NCI-H2171 treated with DMSO at 0.1 percent for 48 hours (cell line): ENCODE results near the gene KEL.

Experiments used
- DNase-seq: peaks from one replicate; lab custom pipeline; 2025; lab: John Stamatoyannopoulos, UW

Gene KEL

DNA sequence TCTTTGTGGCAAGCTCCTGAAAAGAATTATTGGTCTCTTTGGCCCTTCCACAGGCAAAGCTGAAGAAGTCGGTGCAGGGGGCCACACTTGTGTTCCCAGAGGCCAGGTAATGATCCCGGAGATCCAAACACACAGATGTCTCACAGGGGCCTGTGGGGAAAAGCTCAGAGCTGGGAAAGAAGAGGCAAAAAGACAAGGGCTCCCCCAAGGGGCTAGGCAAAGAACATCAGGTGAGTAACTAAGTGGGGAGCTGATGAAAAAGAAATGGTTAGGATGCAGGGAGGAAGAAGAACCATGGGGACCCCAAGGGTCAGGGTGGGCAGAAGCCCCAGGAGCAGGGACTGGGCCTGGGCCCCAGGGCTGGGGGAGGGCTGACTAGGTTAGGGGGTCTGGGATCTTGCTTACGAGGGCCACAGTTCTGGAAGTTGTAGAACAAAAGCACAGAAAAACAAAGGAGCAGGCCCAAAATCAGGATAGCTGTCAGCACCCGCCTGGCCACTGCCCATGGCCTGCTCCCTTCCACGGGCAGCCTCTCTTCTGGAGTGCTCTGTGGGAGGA lies 1.1 kb downstream of the KEL start:
- DNase-seq = no peak

DNA sequence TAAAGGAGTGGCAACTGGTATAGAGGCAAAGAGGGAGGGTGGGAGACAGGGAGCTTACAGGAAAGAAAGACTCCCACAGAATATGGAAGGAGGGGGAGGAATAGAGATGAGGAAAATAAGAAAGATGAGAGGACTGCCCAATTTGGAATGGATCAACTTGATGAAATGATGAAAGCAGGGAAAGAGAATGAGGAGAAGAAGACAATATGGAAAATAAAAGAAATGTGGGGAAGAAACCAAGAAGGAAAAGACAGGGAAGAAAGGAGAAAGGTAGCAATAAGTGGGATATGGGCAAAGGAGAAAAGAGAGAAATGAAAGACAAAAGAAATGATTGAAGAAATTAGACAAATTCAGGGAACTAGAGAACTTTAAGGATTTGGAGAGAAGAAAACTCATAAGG lies 3.0 kb downstream of the KEL start:
- DNase-seq = no peak

DNA sequence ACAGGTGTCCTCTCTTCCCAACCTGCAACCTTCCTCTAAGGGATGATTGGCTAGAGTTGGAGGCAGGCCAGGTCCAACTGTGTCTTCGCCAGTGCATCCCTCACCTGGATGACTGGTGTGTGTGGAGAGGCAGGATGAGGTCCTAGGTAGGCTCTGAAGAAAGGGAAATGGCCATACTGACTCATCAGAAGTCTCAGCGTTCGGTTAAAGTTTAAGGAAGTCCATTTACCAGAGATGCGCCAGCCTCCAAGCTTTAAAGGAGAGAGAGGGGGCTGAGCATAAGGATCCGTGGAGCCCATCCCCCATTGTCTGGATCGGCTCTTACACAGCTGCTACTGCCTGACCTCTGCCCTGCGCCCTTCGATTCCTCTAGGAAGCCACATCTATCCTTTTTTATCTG lies 4.4 kb downstream of the KEL start:
- no peak for DNase-seq

DNA sequence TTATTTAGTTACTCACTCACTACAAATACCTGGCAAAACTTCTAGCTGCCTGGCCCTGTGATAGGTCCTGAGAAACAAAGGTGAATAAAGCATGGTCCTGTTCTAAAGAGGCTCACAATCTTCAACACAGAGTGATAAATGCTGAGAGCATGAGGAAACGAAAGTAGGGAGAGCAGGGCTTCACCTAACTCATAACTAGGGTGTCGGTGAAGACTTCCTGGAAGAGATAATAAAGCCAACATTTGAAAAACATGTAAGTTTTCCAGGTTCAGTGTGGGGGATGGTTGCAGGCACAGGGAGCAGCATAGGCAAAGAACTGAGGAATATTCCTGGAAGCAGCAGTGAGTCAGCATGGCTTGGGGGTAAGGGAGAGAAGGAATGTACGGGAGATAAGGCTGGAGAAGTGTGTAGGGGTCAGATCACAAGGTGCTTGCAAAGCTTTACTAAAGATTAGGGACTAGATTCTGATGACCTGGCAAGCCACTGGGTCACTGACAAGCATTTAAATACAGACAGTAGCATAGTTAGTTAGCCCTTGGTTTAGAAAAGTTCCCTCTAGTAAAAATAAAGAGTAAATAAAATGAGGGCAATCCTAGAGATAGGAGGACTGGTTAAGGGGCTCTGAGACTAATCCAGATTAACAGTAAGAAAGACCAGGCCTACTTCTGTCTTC lies 5.1 kb downstream of the KEL start:
- no peak for DNase-seq

DNA sequence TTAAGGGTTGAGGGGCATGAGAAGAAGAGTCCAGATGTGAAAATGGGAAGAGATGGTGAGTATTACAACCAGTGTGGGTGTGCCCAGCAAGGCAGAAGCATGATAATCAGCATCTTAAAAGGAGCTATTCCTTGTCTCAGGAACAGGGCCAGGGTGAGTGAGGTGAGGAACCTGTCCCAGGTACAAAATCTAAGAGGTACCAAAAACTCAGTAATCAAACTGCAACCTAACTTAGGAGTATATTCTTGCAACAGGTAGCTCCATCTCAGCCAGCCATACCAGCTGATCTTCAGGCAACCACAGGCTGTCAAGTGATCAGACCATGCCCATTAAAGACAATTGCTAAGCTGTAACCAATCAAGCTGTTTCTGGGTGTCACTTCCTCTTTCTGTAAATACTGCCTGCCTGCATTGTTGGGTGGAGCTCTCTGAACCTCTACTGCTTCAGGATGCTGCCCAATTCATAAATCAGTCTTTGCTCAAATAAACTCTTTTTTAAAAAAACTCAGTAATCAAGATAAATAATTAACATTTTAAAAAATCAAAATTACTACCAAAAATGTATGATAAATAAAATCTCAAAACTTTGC lies 7.4 kb downstream of the KEL start:
- DNase-seq = no peak

DNA sequence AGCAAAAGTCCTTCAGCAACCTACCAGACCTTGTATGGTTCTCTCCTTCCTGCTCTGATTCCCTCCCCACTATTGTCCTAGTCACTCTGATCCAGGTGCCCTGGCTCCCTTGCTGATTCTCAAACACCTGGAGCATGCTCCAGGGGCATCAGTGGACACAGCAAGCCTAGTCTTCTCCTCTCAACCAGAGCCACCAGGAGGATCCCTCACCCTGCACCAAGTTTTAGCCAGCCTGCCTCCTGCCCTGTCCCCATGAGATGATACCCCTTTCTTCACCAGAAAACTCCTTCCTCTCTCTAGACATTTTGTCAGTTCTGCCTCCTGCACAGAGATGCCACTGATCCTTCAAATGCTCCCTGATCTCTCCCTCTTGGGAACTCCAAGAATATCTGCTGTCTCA lies 11.9 kb downstream of the KEL start:
- no peak for DNase-seq

DNA sequence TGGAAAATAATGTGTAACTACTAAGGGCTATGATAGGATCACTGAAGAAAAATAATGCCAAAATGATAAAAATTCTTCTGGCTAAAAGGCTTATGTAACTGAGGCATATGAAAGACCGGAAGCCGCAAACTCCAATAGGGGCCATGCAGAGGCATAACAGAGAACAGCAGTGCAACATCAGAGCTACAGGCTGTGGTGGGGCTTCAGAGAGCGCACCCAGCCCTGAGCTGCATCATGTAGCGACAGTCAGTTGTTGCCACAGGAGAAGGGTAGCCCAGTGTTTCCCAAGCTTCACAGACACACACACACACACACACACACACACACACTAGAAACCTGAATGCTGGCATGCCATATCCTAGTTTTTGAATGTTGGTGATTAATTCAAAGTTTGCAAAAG lies 13.6 kb downstream of the KEL start:
- no peak for DNase-seq

DNA sequence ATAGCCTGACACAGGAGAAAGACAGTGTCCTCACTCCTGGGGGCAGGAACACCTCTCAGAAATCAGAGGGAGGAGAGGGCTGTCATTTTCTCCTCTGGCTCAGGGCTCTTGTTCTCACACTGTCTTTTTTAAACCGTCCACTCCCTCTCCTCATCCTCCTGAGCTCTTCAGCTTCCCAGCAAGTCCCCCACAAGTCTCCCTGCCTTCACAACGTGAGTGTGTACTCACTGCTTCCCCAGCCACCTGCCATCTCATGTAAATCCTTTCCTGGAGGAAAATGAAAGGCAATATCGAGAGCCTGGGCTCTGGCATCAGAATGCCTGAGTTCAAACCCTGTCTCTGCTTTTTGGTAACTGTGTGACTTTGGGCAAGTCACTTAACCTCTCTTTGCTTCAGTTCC lies 17.2 kb downstream of the KEL start:
- DNase-seq = no peak

DNA sequence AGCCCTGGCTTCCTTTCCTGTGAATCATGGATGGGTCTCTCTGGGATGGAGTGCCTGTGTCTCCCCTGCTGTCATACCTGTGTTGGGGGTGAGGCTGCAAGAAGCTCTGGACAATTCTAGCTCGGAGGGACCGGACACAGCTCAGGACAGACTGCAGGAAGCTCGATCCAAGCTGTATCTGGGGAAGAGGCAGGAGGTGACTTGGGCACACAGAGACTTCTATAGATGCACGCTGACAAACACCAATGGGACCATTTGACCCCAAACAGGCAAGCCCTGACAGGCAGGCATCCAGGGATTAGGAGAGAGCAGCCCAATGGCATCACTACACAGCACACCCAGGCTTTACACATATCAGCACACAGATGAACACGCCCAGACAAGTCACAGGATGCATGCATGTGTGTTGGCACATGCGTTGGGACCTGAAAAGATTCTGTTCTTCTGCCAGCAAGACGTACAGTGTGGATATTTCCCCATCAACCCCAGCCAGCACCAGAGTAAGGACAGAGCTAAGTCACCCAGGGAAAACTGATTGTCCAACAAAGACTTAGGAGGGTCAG lies 18.4 kb downstream of the KEL start:
- DNase-seq = no peak

DNA sequence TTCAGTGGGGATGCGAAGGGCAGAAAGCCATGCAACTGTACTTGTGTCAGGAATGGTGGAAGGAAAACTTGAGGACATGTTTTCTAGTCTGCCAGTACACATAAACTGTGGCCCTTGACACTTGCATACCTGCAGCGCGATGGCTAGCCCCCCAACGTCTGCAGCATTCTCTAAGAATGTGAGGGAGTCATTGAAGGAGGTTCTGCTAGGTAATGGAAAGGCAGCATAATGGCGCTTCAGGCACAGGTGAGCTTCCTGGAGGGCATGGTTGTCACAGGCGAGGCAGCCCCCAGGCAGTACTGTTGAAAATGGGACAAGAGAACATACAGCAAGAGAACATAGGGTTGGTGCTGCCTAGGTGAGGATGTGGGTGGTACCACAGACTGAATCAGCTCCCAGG lies 19.4 kb downstream of the KEL start:
- no peak for DNase-seq

DNA sequence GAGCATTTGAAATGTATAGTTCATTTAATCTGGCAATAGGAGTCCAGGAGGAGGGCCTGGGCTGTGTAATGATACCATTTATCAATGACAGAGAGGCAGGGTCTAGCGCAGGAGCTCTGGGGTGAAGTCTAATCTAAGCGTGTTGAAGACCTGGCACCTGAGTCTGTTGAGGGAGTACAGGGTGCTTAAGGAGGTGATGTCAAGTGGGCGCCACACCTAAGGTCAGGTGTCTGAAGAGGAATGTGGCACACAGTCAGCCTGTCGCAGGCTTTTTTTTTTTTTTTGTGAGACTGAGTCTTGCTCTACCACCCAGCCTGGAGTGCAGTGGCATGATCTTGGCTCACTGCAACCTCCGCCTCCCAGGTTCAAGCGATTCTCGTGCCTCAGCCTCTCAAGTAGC lies 20.6 kb downstream of the KEL start:
- no peak for DNase-seq

DNA sequence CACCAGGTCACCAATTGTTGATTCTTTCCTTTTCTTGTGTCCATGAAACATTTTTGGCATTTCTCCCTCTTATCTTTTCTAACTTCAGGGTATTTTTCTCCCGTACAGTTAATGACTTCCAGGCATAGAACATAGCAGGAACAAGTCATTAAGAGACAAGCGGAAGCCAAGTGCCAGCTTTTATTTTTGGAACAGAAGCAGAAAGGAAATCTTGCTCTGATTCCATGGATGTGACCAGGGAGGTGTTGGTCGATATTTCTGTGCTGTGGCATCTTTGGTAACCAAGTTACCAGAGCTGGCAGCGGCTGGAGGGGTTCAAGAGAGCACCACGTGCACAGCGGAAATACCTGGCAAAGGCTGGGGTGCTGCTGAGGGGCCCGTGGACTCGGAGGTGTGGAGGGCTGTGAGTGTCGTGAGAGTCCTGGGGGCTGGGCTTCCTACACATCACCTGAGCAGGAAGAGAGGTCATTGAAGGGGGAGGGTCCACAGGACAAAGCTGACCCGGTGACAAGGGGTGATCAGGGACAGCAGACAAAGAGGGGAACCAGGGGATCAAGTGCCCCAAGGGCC lies 21.1 kb downstream of the KEL start:
- no peak for DNase-seq

DNA sequence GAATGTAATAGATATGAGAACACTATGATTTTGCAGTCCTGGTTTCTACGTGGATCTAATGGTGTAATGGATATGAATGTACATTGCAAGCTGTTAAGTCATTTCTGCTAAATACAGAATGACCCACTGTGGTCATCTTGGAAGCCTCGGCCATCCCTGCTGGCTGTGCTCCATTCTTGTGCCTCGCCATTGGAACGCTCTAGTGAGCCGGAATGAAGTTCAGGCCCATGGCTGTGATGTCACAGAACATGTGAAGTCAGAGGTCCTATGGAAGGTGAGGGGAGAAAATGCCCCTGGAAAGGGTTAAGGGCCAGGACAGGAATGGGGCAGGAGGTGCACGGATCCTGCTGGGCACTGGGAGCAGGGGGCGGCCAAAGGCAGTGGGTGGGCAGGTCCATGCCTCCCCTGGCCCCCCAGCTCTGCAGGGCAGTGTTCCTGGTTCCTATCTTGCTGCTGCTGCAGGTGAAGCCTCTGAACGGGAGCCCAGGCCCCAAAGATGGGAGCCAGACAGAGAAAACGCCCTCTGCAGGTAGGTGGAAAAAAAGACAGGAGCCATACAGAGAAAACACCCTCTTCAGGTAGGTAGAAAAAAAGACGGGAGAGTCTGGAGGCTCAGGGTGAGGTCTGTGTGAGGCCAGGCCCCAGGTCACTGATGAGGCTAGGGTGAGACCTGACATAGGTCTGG lies 22.8 kb downstream of the KEL start, which contains the start of gene LLCFC1:
TSS of gene LLCFC1 (plus strand) at position 259 of the 685 bp plus-strand sequence. CDS start at position 397, 138 bp downstream.
- no peak for DNase-seq

DNA sequence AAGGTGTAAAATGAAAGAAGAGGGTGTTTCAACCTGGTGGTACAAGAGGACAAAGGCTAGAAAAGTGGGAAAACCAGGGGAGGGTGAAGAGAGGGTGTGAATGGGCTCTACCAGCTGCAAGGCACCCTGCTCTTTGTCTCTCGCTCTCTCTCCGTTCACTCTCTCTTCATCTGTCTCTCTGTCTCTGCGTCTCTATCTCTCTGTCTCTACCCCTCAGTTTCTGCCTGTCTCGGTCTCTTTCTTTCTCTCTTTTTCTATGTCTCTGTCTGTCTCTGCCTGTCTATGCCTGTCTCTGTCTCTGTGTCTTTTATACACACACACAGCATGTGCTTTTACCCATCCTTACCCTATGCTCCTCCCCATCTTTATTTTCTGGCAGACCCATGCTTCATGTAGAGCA lies 23.6 kb downstream of the KEL start:
- no peak for DNase-seq

DNA sequence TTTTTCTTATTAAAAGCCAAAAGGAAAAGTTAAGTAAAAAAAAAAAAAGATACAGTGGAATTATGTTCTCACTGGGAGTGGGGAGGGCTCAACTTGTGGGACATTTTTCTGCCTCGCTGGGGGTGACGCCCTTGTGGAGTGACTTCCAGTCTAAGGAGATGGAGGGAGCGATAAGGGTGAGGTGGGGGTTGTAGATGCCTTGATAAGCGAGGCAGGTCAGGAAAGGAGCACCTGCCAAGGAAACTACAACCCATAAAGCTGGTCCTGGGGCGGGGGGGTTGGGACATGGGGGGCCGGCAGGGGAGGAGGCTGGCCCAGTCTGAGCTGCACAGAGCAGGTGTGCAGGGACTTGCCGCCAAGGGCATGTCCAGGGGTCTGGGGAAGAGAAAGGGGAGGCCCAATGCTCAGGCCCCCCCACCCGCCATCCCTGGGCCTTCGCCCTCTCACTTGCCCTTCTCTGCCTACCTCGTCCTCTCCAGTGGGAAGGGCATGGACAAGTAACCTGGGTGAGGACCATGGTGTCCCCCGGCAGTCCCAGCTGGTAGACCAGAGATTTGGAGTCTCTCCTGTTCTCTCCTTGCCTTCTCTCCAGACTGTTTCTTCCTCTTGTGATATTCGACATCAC lies 26.1 kb downstream of the KEL start:
- no peak for DNase-seq

DNA sequence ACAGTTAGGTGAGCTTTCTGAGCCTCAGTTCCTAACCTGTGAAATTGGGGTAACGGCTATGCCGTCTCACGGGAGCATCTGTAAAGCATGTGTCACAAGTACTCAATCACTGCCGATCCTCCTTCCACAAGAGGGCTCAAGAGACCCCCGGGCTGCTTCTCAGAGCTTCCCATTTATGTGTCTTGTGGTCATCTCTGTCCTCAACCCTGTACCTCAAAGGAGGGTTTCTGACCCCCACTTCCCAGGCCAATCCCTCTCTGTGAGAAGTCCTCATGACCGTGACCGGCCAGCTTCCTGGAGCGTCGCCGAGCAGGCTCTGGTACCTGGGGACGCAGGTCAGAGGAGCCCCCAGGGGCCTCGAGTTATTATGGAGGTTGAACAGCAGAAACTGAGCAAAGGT lies 28.1 kb downstream of the KEL start:
- no peak for DNase-seq

DNA sequence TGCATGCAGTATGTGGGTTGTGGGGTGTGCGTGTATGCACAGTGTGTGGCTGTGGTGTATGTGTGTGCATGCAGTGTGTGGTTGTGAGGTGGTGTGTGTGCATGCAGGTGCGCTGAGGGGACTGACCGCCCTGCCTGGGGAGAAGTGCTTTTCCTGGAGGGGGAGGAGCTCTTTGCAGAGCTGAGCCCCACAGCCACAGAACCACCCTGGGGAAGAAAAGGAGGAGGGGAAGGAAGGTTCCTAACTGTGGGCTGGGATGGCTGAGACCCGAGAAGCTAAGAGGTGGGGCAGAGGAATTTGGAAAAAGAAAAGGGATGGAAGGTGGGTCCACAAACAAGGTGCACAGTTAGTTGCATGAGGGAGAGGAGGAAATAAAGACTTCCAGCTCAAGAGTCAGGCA lies 28.5 kb downstream of the KEL start, which contains the start of gene TRPV5:
TSS of gene TRPV5 (minus strand) at position 123 of the 400 bp plus-strand sequence. CDS start 287 bp downstream, outside the sequence.
- no peak for DNase-seq

DNA sequence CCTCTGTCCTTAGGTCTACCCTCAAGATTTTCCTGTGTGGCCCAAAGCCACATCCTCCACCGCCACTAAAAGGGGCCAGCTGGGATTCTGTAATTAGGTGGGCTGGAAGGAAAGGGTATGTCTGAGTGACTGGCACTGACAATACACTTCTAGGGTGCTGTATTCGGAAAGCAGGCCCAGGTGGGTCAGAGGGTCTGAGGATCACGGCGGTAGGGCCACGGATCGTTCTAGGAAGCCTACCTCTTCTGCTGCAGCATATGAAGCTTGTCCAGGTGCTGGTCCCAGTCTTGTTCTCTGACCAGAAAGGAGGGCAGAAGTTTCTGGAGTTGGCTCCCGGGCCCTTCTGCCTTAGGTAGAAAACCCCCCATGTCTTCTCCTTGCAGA lies 29.1 kb downstream of the KEL start:
- DNase-seq = no peak

DNA sequence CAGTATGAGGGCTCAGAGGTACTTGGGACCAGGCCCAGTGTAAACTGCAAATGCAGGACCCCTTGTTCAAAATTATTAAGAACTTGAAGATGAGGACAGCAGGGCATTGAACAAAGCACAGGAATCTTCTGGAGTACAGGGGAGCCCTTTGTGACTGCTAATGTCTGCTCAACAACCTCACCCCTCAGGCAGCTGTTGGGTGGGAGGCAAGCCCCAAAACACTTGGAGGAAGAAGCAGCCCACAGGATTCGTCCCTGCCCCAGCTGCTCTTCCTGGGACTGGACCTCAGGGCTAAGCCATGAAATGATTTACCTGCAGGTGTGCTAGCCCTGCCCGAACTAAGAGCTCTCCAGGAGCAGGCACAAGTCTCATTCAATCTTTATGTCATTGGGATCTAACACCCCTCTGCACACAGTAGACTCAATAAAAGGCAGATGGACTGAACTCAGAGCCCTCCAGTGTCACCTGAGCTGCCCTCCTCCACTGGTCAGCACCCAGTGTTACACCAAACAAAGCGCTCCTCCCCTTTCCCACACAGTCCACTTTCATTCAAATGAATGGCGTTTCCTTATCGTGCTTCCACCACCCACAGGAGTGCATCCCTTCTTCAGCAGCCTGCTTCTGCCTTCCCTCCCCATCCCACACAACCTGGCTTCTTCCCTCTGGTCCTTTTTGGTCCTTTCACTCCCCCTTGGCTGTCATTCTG lies 29.6 kb downstream of the KEL start:
- DNase-seq = no peak

DNA sequence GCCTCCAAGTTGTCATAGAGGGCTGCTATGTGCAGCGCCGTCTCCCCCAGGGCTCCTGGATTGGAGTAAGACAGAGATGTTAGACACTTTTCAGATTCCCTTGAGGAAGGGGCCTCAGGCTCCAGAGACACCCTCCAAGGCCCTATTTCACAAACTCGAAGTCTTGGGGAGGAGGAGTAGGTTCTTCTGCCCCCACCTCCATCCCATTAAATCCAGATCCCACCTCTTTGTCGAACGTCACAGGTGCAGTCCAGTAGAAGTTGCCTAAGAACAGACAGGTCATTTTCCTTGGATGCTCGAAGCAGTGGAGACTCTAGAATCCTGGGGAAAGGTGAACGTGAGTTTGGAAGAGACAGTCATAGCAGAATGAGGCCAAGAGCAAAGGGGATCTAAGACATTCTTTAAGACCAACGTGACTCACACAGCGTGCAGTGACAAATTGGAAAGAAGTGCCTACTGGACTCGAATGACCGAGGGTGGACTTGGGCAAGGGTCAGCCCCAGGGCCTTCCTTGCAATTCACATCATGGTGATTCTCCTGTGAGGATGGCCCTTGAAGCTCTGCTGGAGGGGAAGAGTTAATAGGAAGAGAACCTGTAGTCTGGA lies 31.9 kb downstream of the KEL start:
- no peak for DNase-seq

DNA sequence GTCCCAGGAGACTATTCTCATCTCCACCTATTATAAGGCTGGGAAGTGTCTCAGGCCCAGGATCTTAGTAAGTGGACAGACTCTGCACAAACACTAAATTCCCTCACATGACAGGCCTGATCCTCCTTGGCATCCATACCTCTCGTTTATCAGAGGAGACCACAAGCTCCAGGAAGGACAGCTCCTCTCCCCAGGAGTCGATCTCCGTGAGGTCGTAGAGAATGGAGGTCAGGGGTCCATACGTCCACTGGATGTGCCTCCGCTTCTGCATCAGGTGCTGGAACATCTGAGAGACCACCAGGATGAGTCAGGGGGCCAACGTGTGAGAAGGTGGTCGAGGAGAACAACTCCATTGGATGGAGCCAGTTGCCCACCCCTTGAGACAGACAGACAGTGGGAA lies 34.2 kb downstream of the KEL start:
- DNase-seq = no peak
